Hepatocyte (in vitro differentiated cells): Measurements from ENCODE around the gene RAB43.

ENCODE experiments used
- CTCF ChIP-seq: fragments of 200-600 bp; sonication (generic); IDR thresholded peaks from 2 replicates; pipeline ENCODE4 v1.5.1; 2016; ENCODE audit warnings: antibody characterized with exemption, mild to moderate bottlenecking; ENCODE audit not compliant: poor library complexity
- EZH2phosphoT487 ChIP-seq: fragments of 200-600 bp; sonication (generic); IDR thresholded peaks from one replicate; pipeline ENCODE4 v1.6.1; 2018; ENCODE audit warnings: antibody characterized with exemption, mild to moderate bottlenecking, low read depth, moderate library complexity; ENCODE audit not compliant: unreplicated experiment, severe bottlenecking

DNA sequence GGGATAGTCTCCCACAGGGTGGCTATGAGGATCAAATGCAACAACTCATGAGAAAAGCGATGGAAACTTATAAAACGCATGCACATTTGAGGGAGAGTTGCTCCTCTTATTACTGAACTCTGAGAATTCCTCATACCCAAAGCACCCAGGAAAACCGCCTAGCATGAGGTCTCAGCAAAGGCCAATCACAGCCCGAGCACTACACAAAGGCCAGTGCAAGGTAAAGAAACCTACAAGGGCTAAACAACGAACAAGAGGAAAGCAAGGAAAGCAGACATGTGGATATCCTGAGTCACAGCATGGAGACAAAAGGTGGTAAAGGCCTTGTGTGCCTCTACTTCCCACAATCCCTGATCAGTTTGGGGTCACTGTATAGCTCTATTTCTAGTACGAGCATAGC, 7.1 kb downstream of the RAB43 start:
- TF ChIP-seq CTCF: no peak
- TF ChIP-seq EZH2phosphoT487: no peak
